ENCODE measurements around the gene ESPL1. TPM values are rescaled to one million over a fixed set of nuclear protein-coding genes. Genes with fewer than 3 reads are reported as not detected.
"Not testable (repeated sequence)": the region's sequence is repeated elsewhere in the genome, so short reads cannot be mapped to it uniquely, and the experiment has no call there.

The ESPL1 gene
- total and polyA plus RNA-seq, 2 experiments from 2014 or later: 3.3 to 8.5 TPM

- no peaks in the 10 kb centered on the region for H4K20me1 ChIP-seq (ENCODE audit: insufficient read depth)
- peak overlapping the region; percentile 96 for H3K9ac ChIP-seq
- no peak for TF ChIP-seq EZH2phosphoT487 (IDR thresholded peaks at IDR 0.05; ENCODE audit: insufficient read depth, low read depth)
- no peak for TF ChIP-seq EZH2 (IDR thresholded peaks at IDR 0.05; ENCODE audit: insufficient read depth, poor library complexity, severe bottlenecking)
- H3K9me2 ChIP-seq (ENCODE audit: insufficient read depth): no peaks in the 10 kb centered on the region
- peak; percentile 29 for DNase-seq
- peak overlapping the region; percentile 93 for H3K4me3 ChIP-seq
- no peaks in the 10 kb centered on the region for H3K27me3 ChIP-seq (replicated peaks; ENCODE audit: insufficient read depth)
- H3K36me3 ChIP-seq (ENCODE audit: low read depth): 0 out of 2 replicates have a peak, but pooled peaks cover 4% of the 10 kb centered on the region
- peaks cover 29% of the 10 kb centered on the region for H3K79me2 ChIP-seq (ENCODE audit: insufficient read depth)
- H3K4me2 ChIP-seq (ENCODE audit: unreplicated experiment): peak overlapping the region; percentile 90
- peak overlapping the region; percentile 82 for H2AFZ ChIP-seq
- 1 to 3% methylated on average over 12 of the region's 12 CpGs for WGBS, 2 experiments (ENCODE audit: low coverage in 1 of 2, low lambda C conversion rate in 2 of 2, missing lambda C conversion rate in 2 of 2)
- peaks cover 43% of the 10 kb centered on the region for H3K4me1 ChIP-seq (ENCODE audit: insufficient read depth)
- H3K9me3 ChIP-seq (ENCODE audit: low read depth): no peaks in the 10 kb centered on the region
- in situ Hi-C loops (cut with MboI): no loop called here
- H3K27ac ChIP-seq: peak overlapping the region; percentile 100
- peaks cover 51% of the 10 kb centered on the region for H3F3A ChIP-seq (ENCODE audit: insufficient read depth)
These were observed 27.8 kb downstream of the ESPL1 start for GRCh38 chr12:53295891-53296219.

- WGBS, 2 experiments (ENCODE audit: low coverage in 1 of 2, low lambda C conversion rate in 2 of 2, missing lambda C conversion rate in 2 of 2): 92 to 95% methylated on average over 10 of the region's 10 CpGs
- DNase-seq; H3K9me2 ChIP-seq (ENCODE audit: insufficient read depth); H2AFZ ChIP-seq; H3K9me3 ChIP-seq (ENCODE audit: low read depth); H4K20me1 ChIP-seq (ENCODE audit: insufficient read depth); in situ Hi-C loops (cut with MboI); H3K36me3 ChIP-seq (ENCODE audit: low read depth); H3K27me3 ChIP-seq (replicated peaks; ENCODE audit: insufficient read depth): not testable (repeated sequence)
- Histone ChIP-seq H3K79me2 (ENCODE audit: insufficient read depth) (peaks cover 42% of the 10 kb centered on the region), H3K9ac (peak overlapping the region; percentile 96), H3K27ac (peak overlapping the region; percentile 100), H3K4me2 (ENCODE audit: unreplicated experiment) (peak overlapping the region; percentile 90), H3K4me3 (peak overlapping the region; percentile 93), H3K4me1 (ENCODE audit: insufficient read depth) (peaks cover 46% of the 10 kb centered on the region), H3F3A (ENCODE audit: insufficient read depth) (peaks cover 55% of the 10 kb centered on the region)
These were observed 29.0 kb downstream of the ESPL1 start for GRCh38 chr12:53297106-53297505.

- Histone ChIP-seq H3K27ac (peak overlapping the region; percentile 100), H2AFZ (no peak overlapping the region), H3K9me3 (ENCODE audit: low read depth) (no peaks in the 10 kb centered on the region), H3F3A (ENCODE audit: insufficient read depth) (peaks cover 55% of the 10 kb centered on the region), H4K20me1 (ENCODE audit: insufficient read depth) (no peaks in the 10 kb centered on the region), H3K4me3 (peak overlapping the region; percentile 93), H3K79me2 (ENCODE audit: insufficient read depth) (peaks cover 52% of the 10 kb centered on the region), H3K4me2 (ENCODE audit: unreplicated experiment) (peak overlapping the region; percentile 90), H3K36me3 (ENCODE audit: low read depth) (0 out of 2 replicates have a peak, but pooled peaks cover 4% of the 10 kb centered on the region), H3K9me2 (ENCODE audit: insufficient read depth) (no peaks in the 10 kb centered on the region), H3K9ac (peak overlapping the region; percentile 96), H3K4me1 (ENCODE audit: insufficient read depth) (peaks cover 46% of the 10 kb centered on the region), H3K27me3 (replicated peaks; ENCODE audit: insufficient read depth) (no peaks in the 10 kb centered on the region)
- 0 to 1% methylated on average over 5 of the region's 5 CpGs for WGBS, 2 experiments (ENCODE audit: low coverage in 1 of 2, low lambda C conversion rate in 2 of 2, missing lambda C conversion rate in 2 of 2)
- TF ChIP-seq EZH2phosphoT487 (IDR thresholded peaks at IDR 0.05; ENCODE audit: insufficient read depth, low read depth) (no peak), EZH2 (IDR thresholded peaks at IDR 0.05; ENCODE audit: insufficient read depth, poor library complexity, severe bottlenecking) (no peak)
- in situ Hi-C loops (cut with MboI): no loop called here
- DNase-seq: peak; percentile 98
These were observed 30.1 kb downstream of the ESPL1 start for GRCh38 chr12:53298164-53298563.

DNA sequence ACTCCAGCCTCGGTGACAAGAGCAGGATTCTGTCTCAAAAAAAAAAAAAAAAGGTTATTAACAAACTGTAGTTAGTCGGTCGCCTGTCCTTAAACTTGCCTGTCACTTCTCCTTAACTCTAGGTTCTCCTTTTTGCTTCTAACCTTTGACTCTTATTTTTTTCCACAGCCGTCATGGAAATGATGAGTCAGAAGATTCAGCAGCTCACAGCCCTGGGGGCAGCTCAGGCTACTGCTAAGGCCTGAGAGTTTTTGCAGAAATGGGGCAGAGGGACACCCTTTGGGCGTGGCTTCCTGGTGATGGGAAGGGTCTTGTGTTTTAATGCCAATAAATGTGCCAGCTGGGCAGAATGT is 31.0 kb downstream of the ESPL1 start:
- Histone ChIP-seq H3K79me2 (ENCODE audit: insufficient read depth) (peaks cover 61% of the 10 kb centered on the region), H3K36me3 (ENCODE audit: low read depth) (0 out of 2 replicates have a peak, but pooled peaks cover 4% of the 10 kb centered on the region), H3K4me1 (ENCODE audit: insufficient read depth) (peaks cover 46% of the 10 kb centered on the region), H4K20me1 (ENCODE audit: insufficient read depth) (no peaks in the 10 kb centered on the region), H3K27ac (peak overlapping the region; percentile 100), H3K9me2 (ENCODE audit: insufficient read depth) (no peaks in the 10 kb centered on the region), H3K27me3 (replicated peaks; ENCODE audit: insufficient read depth) (no peaks in the 10 kb centered on the region), H2AFZ (no peak overlapping the region), H3K9ac (peak overlapping the region; percentile 96), H3K4me3 (peak overlapping the region; percentile 82), H3F3A (ENCODE audit: insufficient read depth) (peaks cover 55% of the 10 kb centered on the region), H3K9me3 (ENCODE audit: low read depth) (no peaks in the 10 kb centered on the region), H3K4me2 (ENCODE audit: unreplicated experiment) (peak overlapping the region; percentile 90)
- peak; percentile 92 for DNase-seq
- no peak for TF ChIP-seq EZH2 (IDR thresholded peaks at IDR 0.05; ENCODE audit: insufficient read depth, poor library complexity, severe bottlenecking)
- TF ChIP-seq EZH2phosphoT487 (IDR thresholded peaks at IDR 0.05; ENCODE audit: insufficient read depth, low read depth): no peak
- 27 to 29% methylated on average over 5 of the region's 5 CpGs for WGBS, 2 experiments (ENCODE audit: low coverage in 1 of 2, low lambda C conversion rate in 2 of 2, missing lambda C conversion rate in 2 of 2)
- in situ Hi-C loops (cut with MboI): no loop called here
